ENCODE results near the gene PITPNC1.
"Not testable (repeated sequence)": the region's sequence is repeated elsewhere in the genome, so short reads cannot be mapped to it uniquely, and the experiment has no call there.

Gene PITPNC1

DNA sequence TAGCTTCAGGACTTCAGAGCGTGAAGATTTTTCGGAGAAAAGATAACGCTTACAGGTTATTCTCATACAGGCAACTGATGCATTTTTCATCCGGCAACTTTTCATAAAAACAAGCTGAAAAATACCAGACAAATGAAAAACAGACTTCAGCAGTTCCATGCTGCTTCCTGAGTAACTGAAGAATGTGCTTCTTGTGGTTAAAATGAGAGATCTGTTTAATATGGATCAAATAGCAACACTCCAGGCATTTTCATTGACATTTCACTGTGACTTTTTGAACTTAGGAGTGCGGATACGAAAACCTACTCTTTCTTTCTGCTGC, 705 bp upstream of the PITPNC1 start:
- in situ Hi-C loops (cut with HindIII; ENCODE audit: low pct_unique_long_range_greater_than_20kb, low sequenced_read_pairs): no loop called here
- DNase-seq (ENCODE audit: low read depth in 1 of 2, low spot score in 1 of 2): no peak
- TF ChIP-seq JUND (IDR thresholded peaks at IDR 0.05; ENCODE audit: low read depth): no peak

DNA sequence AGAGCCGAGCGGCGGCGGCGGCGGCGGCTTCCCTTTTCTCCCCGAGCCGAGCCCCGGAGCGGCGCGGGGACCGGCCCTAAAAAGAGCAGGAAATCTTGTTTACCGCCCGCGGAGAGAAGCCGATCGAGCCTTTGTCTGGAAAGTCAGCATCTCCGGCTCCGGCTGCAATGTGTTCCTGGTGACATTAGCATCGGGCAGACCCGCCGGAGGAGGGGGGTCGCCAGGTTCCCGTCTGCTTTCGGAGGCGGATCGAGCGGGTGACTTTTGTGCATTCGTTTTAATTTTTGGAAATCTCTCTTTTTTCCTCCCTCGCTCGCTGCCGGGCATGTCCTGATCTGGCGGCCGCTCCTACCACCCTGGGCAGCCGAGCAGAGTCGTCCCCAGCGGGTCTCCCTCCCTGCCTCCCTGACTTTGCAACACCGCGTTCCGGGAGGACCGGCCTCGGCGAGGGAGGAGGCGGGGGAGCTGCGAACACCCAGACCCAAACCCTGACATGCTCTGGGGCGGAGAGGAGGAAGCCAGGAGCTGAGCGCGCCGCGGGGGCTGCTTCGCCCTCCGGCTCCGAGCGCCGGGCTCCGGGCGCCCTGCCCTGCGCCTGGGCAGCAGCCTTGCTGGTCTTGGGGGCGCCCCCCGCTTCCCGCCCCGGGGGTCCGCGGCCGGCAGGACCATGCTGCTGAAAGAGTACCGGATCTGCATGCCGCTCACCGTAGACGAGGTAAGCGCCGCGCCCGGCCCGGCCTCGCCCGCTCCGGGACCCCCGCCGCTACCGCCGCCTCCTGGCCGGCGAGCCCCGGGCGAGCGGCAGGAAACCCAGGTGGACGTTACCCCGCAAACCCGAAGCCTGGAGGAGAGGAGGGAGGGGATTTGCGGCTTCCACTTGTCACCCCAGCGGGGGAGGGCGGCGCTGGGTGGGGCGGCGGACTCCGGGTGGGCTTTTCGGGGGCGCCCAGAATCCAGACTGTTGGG, 690 bp downstream of the PITPNC1 start:
- peak; percentile 59 to 73 for DNase-seq (ENCODE audit: low read depth in 1 of 2, low spot score in 1 of 2)
- no peak for TF ChIP-seq JUND (IDR thresholded peaks at IDR 0.05; ENCODE audit: low read depth)
- in situ Hi-C loops (cut with HindIII; ENCODE audit: low pct_unique_long_range_greater_than_20kb, low sequenced_read_pairs): no loop called here

DNA sequence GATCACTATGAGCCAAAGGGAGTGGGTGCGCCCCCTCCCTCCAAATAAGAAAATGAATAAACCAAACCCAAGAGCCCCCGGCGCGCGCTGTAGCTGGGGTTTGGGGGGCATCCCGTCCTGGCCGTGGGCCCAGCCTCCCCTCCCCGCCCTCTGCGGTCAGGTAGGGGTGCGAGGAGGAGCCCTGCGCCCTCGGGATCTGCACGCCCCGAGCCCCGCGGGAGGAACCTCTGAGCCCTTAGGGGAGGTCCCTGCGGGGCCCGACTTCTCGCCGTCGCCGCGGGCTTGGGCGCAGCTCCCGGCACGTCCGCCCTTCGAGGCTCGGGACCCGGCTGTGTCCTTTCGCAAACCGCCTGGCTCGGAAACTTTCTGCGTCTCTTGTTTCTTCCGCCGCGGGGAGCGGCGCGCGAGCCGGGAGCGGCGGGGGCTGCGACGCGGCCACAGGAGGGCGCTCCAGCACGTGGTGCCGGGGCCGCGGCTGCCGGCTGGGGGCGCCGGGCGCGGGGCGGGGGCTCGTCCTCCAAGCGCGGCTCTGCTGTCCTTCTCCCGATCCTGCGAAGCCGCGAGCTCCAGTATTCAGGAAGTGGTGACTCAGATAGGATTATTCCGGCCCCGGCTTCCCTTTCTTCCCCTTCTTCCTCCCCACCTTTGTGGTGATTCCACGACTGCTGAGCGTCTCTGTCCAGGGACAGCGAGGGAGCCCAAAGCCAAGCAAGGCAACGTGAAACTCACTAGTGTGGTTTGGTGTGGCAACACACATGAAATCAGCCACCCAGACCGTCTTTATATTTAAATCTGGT, 1.6 kb downstream of the PITPNC1 start:
- no peak for TF ChIP-seq JUND (IDR thresholded peaks at IDR 0.05; ENCODE audit: low read depth)
- in situ Hi-C loops (cut with HindIII; ENCODE audit: low pct_unique_long_range_greater_than_20kb, low sequenced_read_pairs): no loop called here
- DNase-seq (ENCODE audit: low read depth in 1 of 2, low spot score in 1 of 2): peak; percentile 74 to 78

GRCh38 chr17:67379251-67379630, 2.2 kb downstream of the PITPNC1 start:
- no peak for TF ChIP-seq JUND (IDR thresholded peaks at IDR 0.05; ENCODE audit: low read depth)
- DNase-seq (ENCODE audit: low read depth in 1 of 2, low spot score in 1 of 2): no peak
- in situ Hi-C loops (cut with HindIII; ENCODE audit: low pct_unique_long_range_greater_than_20kb, low sequenced_read_pairs): no loop called here

DNA sequence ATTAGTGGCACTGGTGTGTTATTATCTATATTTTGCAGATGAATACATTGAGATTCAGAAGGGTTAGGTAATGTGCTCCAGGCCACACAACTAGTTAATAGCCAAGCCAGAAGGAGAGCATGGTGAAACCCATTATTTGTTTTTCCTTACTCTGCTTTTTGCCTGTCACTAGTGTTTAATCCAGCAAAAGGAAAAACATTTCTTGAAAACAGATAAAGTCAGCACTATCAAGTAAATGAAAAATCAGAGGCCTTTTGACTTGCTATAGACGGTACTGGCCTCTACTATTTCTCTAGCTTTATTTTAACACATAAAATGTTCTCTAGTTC, 4.8 kb downstream of the PITPNC1 start:
- in situ Hi-C loops (cut with HindIII; ENCODE audit: low pct_unique_long_range_greater_than_20kb, low sequenced_read_pairs): no loop called here
- no peak for DNase-seq (ENCODE audit: low read depth in 1 of 2, low spot score in 1 of 2)
- no peak for TF ChIP-seq JUND (IDR thresholded peaks at IDR 0.05; ENCODE audit: low read depth)

GRCh38 chr17:67385122-67385988, 8.3 kb downstream of the PITPNC1 start:
- no peak for DNase-seq (ENCODE audit: low read depth in 1 of 2, low spot score in 1 of 2)
- TF ChIP-seq JUND (IDR thresholded peaks at IDR 0.05; ENCODE audit: low read depth): no peak
- in situ Hi-C loops (cut with HindIII; ENCODE audit: low pct_unique_long_range_greater_than_20kb, low sequenced_read_pairs): no loop called here

DNA sequence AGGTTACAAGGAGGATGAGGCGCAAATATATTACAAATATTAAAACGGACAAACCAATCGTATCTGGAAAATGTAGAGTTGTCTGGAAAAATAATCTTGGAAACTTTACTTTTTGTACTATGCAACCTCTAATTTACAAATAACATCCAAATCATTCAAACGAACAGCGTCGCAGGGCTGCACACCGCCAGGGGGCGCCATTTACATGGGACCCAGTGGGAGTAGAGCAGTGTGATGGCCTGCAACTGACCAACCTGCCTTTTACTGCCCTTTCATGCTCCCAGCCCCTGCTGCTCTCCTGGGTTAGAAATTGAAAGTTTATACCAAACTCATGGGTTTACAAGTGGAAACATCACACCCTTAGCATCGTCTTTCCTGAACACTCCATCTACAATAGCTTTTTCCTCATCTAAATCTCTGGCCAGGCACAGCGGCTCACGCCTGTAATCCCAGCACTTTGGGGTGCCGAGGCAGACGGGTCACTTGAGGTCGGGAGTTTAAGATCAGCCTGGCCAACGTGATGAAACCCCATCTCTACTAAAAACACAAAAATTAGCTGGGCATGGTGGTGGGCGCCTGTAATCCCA, 10.0 kb downstream of the PITPNC1 start:
- no peak for TF ChIP-seq JUND (IDR thresholded peaks at IDR 0.05; ENCODE audit: low read depth)
- in situ Hi-C loops (cut with HindIII; ENCODE audit: low pct_unique_long_range_greater_than_20kb, low sequenced_read_pairs): no loop called here
- peak in 1 of 2 experiments; percentile 72 for DNase-seq (ENCODE audit: low read depth in 1 of 2, low spot score in 1 of 2)

DNA sequence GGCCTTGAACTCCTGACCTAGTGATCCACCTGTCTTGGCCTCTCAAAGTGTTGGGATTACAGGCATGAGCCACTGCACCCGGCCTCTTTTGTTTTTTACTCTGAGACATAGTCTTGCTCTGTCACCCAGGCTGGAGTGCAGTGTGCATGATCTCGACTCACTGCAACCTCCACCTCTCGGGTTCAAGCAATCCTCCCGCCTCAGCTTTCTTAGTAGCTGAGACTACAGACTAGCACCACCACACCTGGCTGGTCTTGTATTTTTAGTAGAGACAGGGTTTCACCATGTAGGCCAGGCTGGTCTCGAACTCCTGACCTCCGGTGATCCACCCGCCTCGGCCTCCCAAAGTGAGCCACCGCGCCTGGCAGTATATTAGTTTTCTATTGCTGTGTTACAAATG, 11.5 kb downstream of the PITPNC1 start:
- in situ Hi-C loops (cut with HindIII; ENCODE audit: low pct_unique_long_range_greater_than_20kb, low sequenced_read_pairs); DNase-seq (ENCODE audit: low read depth in 1 of 2, low spot score in 1 of 2): not testable (repeated sequence)

DNA sequence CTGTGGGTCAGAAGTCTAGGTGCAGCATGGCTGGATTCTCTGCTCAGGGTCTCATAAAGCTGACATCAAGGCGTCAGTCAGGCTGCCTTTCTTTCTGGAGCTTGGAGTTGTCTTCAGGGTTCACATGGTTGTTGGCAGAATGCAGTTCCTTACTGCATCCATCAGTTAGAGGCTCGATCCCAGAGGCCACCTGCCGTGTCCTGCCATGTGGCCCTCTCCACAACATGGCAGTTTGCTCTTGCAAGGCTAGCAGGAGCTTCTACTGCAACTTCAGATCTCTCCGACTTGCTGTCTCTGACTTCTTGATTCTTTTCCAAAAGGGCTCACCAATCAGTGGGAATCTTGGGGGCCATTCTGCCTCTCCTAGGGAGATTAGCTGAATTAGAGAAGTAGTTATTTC, 11.9 kb downstream of the PITPNC1 start:
- TF ChIP-seq JUND (IDR thresholded peaks at IDR 0.05; ENCODE audit: low read depth): no peak
- DNase-seq (ENCODE audit: low read depth in 1 of 2, low spot score in 1 of 2): no peak
- in situ Hi-C loops (cut with HindIII; ENCODE audit: low pct_unique_long_range_greater_than_20kb, low sequenced_read_pairs): no loop called here

GRCh38 chr17:67390006-67390645, 13.0 kb downstream of the PITPNC1 start:
- peak in 1 of 2 experiments; percentile 47 for DNase-seq (ENCODE audit: low read depth in 1 of 2, low spot score in 1 of 2)
- no peak for TF ChIP-seq JUND (IDR thresholded peaks at IDR 0.05; ENCODE audit: low read depth)
- in situ Hi-C loops (cut with HindIII; ENCODE audit: low pct_unique_long_range_greater_than_20kb, low sequenced_read_pairs): no loop called here

DNA sequence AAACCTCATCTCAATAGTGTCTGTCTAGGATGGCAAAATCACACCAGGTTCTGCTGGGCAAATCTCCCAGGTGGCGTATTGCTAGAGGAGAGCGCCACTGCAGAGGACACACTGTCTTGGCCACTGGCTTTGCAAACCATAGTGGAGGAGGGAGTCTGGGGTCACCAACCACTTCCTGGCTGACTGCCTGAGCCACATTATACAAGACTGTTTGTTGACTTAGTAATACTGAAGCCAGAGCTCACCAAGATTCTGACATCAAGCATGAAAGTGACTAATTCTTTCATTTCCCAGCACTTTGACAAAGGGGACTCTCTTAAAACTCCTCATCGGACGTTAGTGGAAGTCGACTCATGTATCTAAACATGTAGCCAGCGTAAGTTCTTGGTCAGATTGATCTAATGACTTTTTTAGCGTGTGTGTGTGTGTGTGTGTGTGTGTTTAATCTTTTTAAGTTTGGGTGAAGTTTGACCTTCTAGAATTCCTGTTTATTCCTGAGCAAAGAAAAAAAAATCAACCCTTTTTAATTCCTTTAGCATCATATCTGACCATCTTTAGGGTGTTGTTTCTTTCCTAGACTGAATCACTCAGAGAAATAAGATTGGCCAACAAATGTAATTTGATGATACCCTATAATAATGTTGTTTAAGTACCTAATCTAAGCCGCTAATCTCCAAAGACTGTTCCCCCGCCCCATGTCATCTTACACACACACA, 13.7 kb downstream of the PITPNC1 start:
- TF ChIP-seq JUND (IDR thresholded peaks at IDR 0.05; ENCODE audit: low read depth): no peak
- peak in 1 of 2 experiments; percentile 57 for DNase-seq (ENCODE audit: low read depth in 1 of 2, low spot score in 1 of 2)
- in situ Hi-C loops (cut with HindIII; ENCODE audit: low pct_unique_long_range_greater_than_20kb, low sequenced_read_pairs): no loop called here

All from T47D (cell line).